Neural progenitor cell (in vitro differentiated cells): ENCODE measurements around the gene ACSM6. TPM values are rescaled to one million over a fixed set of nuclear protein-coding genes. Genes with fewer than 3 reads are reported as not detected.

Experiments used
- DNase-seq: peaks from one replicate; pipeline ENCODE4 v3.0.0-alpha.2; 2016; ENCODE audit warnings: low spot score
- H2AFZ ChIP-seq: fragments of 200-600 bp; sonication (generic); replicated peaks from 2 replicates; pipeline ENCODE4 v1.6.1; 2016; ENCODE audit warnings: antibody characterized with exemption
- H3F3A ChIP-seq: fragments of 200-600 bp; sonication (generic); 2 replicates; pipeline ENCODE4 v1.6.1; 2016; ENCODE audit warnings: antibody characterized with exemption, low read depth
- H3K27ac ChIP-seq: fragments of 200-600 bp; sonication (generic); 2 replicates; pipeline ENCODE4 v1.5.1; 2016; ENCODE audit warnings: mild to moderate bottlenecking
- H3K27me3 ChIP-seq: fragments of 200-600 bp; sonication (generic); 2 replicates; pipeline ENCODE4 v1.6.1; 2016; ENCODE audit warnings: mild to moderate bottlenecking, moderate library complexity
- H3K36me3 ChIP-seq: fragments of 200-600 bp; sonication (generic); 2 replicates; pipeline ENCODE4 v1.5.1; 2016
- H3K4me1 ChIP-seq: fragments of 200-600 bp; sonication (generic); 2 replicates; pipeline ENCODE4 v1.6.1; 2016; ENCODE audit warnings: mixed run types
- H3K4me2 ChIP-seq: fragments of 200-600 bp; sonication (generic); 2 replicates; pipeline ENCODE4 v1.6.1; 2016
- H3K4me3 ChIP-seq: fragments of 200-600 bp; sonication (generic); 2 replicates; pipeline ENCODE4 v1.5.1; 2016
- H3K79me2 ChIP-seq: fragments of 200-600 bp; sonication (generic); 2 replicates; pipeline ENCODE4 v1.6.1; 2016; ENCODE audit warnings: low read depth
- H3K9ac ChIP-seq: fragments of 200-600 bp; sonication (generic); 2 replicates; pipeline ENCODE4 v1.6.1; 2016
- H3K9me3 ChIP-seq: fragments of 200-600 bp; sonication (generic); 2 replicates; pipeline ENCODE4 v1.5.1; 2016; ENCODE audit warnings: low read depth
- H4K20me1 ChIP-seq: fragments of 200-600 bp; sonication (generic); 2 replicates; pipeline ENCODE4 v1.6.1; 2016; ENCODE audit warnings: low read depth
- H3K27ac Mint-ChIP-seq: 3 replicates; pipeline ENCODE4 v1.8.0; 2021; ENCODE audit warnings: mixed read lengths
- H3K27me3 Mint-ChIP-seq: 2 replicates; pipeline ENCODE4 v1.8.0; 2022; ENCODE audit warnings: low read depth, mild to moderate bottlenecking, inconsistent platforms, moderate library complexity, mixed read lengths; ENCODE audit not compliant: insufficient read depth
- H3K36me3 Mint-ChIP-seq: 3 replicates; pipeline ENCODE4 v1.8.0; 2021; ENCODE audit warnings: mixed read lengths
- H3K4me1 Mint-ChIP-seq: 3 replicates; pipeline ENCODE4 v1.8.0; 2021; ENCODE audit warnings: mixed read lengths
- H3K4me3 Mint-ChIP-seq: 3 replicates; pipeline ENCODE4 v1.8.0; 2021; ENCODE audit warnings: mild to moderate bottlenecking, moderate library complexity, mixed read lengths
- H3K9me3 Mint-ChIP-seq: 3 replicates; pipeline ENCODE4 v1.8.0; 2020; ENCODE audit warnings: mixed read lengths
- EZH2 ChIP-seq: fragments of 200-600 bp; sonication (generic); IDR thresholded peaks from 2 replicates; pipeline ENCODE4 v1.6.1; 2017; ENCODE audit warnings: antibody characterized with exemption, mild to moderate bottlenecking, moderate library complexity
- EZH2phosphoT487 ChIP-seq: fragments of 200-600 bp; sonication (generic); IDR thresholded peaks from 2 replicates; pipeline ENCODE4 v1.6.1; 2017; ENCODE audit warnings: antibody characterized with exemption
- total RNA-seq: library from RNA; depleted of rRNA; stranded (reverse); fragments of >200 nt; gene quantifications from 2 replicates; pipeline ENCODE4 v1.2.3, GENCODE V29; 2015; ENCODE audit warnings: low replicate concordance
- TF ChIP-seq, protein P1 (sequence below): fragments of 200-600 bp; sonication (generic); IDR thresholded peaks from 2 replicates; pipeline ENCODE4 v1.5.1; 2017; ENCODE audit warnings: antibody characterized with exemption, mild to moderate bottlenecking

Gene ACSM6
- total RNA-seq, 1 donor from 2014 or later: not detected

DNA sequence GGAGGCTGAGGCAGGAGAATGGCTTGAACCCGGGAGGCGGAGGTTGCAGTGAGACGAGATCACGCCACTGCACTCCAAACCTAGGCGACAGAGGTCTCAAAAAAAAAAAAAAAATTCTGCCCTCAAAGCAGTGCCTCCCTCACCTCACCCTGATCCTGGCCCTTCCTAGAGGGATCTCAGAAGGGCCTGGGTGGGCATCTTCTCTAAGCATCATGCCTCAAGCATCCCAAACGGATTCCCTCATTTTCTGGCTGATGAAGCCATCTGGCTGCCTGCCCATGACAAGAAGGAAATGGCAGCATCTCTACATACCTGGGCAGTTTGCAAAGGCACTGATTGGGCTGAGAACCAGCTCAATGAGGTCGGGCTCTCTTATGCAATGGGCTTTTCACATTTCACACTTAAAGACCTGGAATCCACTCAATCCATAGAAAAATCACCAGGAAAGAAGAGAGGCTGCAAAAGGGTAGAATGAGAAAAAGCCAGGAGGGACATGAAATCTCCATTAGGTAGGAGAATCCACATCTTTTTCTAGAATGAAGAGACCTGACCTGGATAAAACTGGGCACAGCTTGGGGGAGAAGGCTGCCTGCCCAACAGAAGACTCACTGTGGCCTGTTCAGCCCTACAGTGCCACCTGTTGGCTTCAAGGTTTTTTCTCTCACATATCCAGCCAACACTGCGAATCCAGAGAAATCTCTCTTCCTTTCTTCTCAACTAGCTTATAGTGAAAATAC is 48.7 kb downstream of the ACSM6 start:
- Histone ChIP-seq H3F3A (no peaks in the 10 kb centered on the region), H3K9ac (no peak overlapping the region), H2AFZ (no peak overlapping the region), H3K79me2 (no peaks in the 10 kb centered on the region), H3K36me3 (no peaks in the 10 kb centered on the region), H3K9me3 (no peaks in the 10 kb centered on the region), H3K27ac (no peak overlapping the region), H4K20me1 (no peaks in the 10 kb centered on the region), H3K4me1 (no peaks in the 10 kb centered on the region), H3K4me3 (no peak overlapping the region), H3K4me2 (no peak overlapping the region), H3K27me3 (no peaks in the 10 kb centered on the region)
- TF ChIP-seq EZH2phosphoT487: no peak
- TF ChIP-seq, protein P1, sequence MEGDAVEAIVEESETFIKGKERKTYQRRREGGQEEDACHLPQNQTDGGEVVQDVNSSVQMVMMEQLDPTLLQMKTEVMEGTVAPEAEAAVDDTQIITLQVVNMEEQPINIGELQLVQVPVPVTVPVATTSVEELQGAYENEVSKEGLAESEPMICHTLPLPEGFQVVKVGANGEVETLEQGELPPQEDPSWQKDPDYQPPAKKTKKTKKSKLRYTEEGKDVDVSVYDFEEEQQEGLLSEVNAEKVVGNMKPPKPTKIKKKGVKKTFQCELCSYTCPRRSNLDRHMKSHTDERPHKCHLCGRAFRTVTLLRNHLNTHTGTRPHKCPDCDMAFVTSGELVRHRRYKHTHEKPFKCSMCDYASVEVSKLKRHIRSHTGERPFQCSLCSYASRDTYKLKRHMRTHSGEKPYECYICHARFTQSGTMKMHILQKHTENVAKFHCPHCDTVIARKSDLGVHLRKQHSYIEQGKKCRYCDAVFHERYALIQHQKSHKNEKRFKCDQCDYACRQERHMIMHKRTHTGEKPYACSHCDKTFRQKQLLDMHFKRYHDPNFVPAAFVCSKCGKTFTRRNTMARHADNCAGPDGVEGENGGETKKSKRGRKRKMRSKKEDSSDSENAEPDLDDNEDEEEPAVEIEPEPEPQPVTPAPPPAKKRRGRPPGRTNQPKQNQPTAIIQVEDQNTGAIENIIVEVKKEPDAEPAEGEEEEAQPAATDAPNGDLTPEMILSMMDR: peak; percentile 83
- H3K9me3 Mint-ChIP-seq: peaks cover 3% of the 10 kb centered on the region
- peak; percentile 74 for DNase-seq
- H3K4me1 Mint-ChIP-seq: no peaks in the 10 kb centered on the region
- H3K27me3 Mint-ChIP-seq: peaks cover 5% of the 10 kb centered on the region
- no peaks in the 10 kb centered on the region for H3K36me3 Mint-ChIP-seq
- H3K27ac Mint-ChIP-seq: no peak overlapping the region
- H3K4me3 Mint-ChIP-seq: no peak overlapping the region

DNA sequence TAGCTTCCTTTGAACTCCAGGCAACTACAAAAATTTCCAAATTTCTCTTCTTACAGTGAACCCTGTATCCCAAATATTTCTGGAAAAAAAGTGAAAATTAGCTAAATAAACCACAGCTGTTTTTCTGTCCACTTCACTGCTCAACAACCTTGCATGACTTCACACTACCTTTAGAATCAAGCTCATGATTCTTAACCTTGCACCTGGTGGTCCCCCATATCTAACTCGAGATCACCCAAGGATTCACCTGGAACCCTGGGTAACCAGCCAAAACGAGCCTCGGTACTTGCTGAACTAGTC is 49.2 kb downstream of the ACSM6 start:
- H3K27ac ChIP-seq: no peak overlapping the region
- no peak overlapping the region for H3K4me2 ChIP-seq
- no peak overlapping the region for H2AFZ ChIP-seq
- Mint-ChIP-seq H3K27ac (no peak overlapping the region), H3K4me3 (no peak overlapping the region), H3K36me3 (no peaks in the 10 kb centered on the region), H3K9me3 (peaks cover 3% of the 10 kb centered on the region), H3K4me1 (no peaks in the 10 kb centered on the region), H3K27me3 (peaks cover 5% of the 10 kb centered on the region)
- H3K9ac ChIP-seq: no peak overlapping the region
- no peaks in the 10 kb centered on the region for H3K4me1 ChIP-seq
- no peaks in the 10 kb centered on the region for H3F3A ChIP-seq
- no peak overlapping the region for H3K4me3 ChIP-seq
- H3K79me2 ChIP-seq: no peaks in the 10 kb centered on the region
- H3K36me3 ChIP-seq: no peaks in the 10 kb centered on the region
- no peaks in the 10 kb centered on the region for H4K20me1 ChIP-seq
- H3K27me3 ChIP-seq: no peaks in the 10 kb centered on the region
- TF ChIP-seq EZH2 (no peak), EZH2phosphoT487 (no peak)
- TF ChIP-seq, protein P1: no peak
- no peaks in the 10 kb centered on the region for H3K9me3 ChIP-seq
- DNase-seq: no peak

DNA sequence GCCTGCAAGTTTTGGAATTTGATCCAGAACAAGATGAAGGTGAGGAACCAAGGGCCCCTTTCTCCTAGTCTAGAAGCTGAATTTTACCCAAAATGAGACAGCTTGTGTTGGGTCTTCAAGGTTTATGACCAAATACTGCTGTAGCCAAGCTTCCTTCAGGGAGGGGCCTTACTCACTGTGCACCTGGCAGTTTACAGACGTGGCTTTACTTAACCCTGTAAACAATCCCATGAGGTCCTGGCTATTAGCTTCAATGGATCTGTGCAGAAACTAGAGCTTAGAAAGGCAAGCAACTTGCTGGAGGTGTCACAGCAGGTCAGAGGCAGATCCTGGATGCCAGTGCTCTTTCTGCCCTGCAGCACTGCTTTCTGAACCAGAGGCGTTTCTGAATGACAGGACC is 50.1 kb downstream of the ACSM6 start:
- H3K9me3 ChIP-seq: no peaks in the 10 kb centered on the region
- H3K27me3 ChIP-seq: no peaks in the 10 kb centered on the region
- H2AFZ ChIP-seq: no peak overlapping the region
- no peaks in the 10 kb centered on the region for H3K4me1 ChIP-seq
- Mint-ChIP-seq H3K4me3 (no peak overlapping the region), H3K36me3 (no peaks in the 10 kb centered on the region), H3K27ac (no peak overlapping the region), H3K27me3 (peaks cover 5% of the 10 kb centered on the region), H3K9me3 (peaks cover 3% of the 10 kb centered on the region), H3K4me1 (no peaks in the 10 kb centered on the region)
- H3K36me3 ChIP-seq: no peaks in the 10 kb centered on the region
- H3F3A ChIP-seq: no peaks in the 10 kb centered on the region
- no peak for DNase-seq
- no peak overlapping the region for H3K27ac ChIP-seq
- no peak for TF ChIP-seq EZH2phosphoT487
- TF ChIP-seq, protein P1: no peak
- no peak for TF ChIP-seq EZH2
- no peaks in the 10 kb centered on the region for H3K79me2 ChIP-seq
- no peak overlapping the region for H3K9ac ChIP-seq
- H3K4me2 ChIP-seq: no peak overlapping the region
- H4K20me1 ChIP-seq: no peaks in the 10 kb centered on the region
- no peak overlapping the region for H3K4me3 ChIP-seq
